Measurements from ENCODE around the gene SFPQ. TPM values are rescaled to one million over a fixed set of nuclear protein-coding genes. Genes with fewer than 3 reads are reported as not detected.

SFPQ gene
- total RNA-seq, 6 donors from 2014 or later, result 154 to 526 (median 209) TPM

- Histone ChIP-seq H3K36me3 (peaks cover 44 to 100% (median 85%) of the 10 kb centered on the region in 4 donors), H3K27ac (no peak overlapping the region), H3K4me1 (peaks cover 14 to 54% (median 34%) of the 10 kb centered on the region in 4 donors), H3K4me3 (no peak overlapping the region), H3K9me3 (no peaks in the 10 kb centered on the region), H3K27me3 (no peaks in the 10 kb centered on the region)
- no peak for DNase-seq
- 59 to 63% methylated on average over 1 of the region's 1 CpG for WGBS, 2 donors
- ATAC-seq (ENCODE audit: low FRiP score in 2 of 2), result no peak
- TF ChIP-seq CTCF (IDR thresholded peaks at IDR 0.05) (no peak), POLR2AphosphoS5 (IDR thresholded peaks at IDR 0.05) (no peak), POLR2A (IDR thresholded peaks at IDR 0.05) (no peak), EP300 (IDR thresholded peaks at IDR 0.05) (no peak)
These were observed 13.0 kb downstream of the SFPQ start for GRCh38 chr1:35179908-35180307.

GRCh38 chr1:35178874-35179380, 14.0 kb downstream of the SFPQ start:
- Histone ChIP-seq H3K27me3 (no peaks in the 10 kb centered on the region), H3K36me3 (peaks cover 35 to 95% (median 77%) of the 10 kb centered on the region in 4 donors), H3K4me1 (peaks cover 14 to 59% (median 32%) of the 10 kb centered on the region in 4 donors), H3K9me3 (no peaks in the 10 kb centered on the region), H3K27ac (no peak overlapping the region), H3K4me3 (no peak overlapping the region)
- 51 to 61% methylated on average over 2 of the region's 2 CpGs for WGBS, 2 donors
- ATAC-seq (ENCODE audit: low FRiP score in 2 of 2), result no peak
- DNase-seq, result no peak
- TF ChIP-seq CTCF (IDR thresholded peaks at IDR 0.05), result no peak
- no peak for TF ChIP-seq EP300 (IDR thresholded peaks at IDR 0.05)
- no peak for TF ChIP-seq POLR2AphosphoS5 (IDR thresholded peaks at IDR 0.05)
- TF ChIP-seq POLR2A (IDR thresholded peaks at IDR 0.05), result no peak

- Histone ChIP-seq H3K4me1 (peaks cover 9 to 57% (median 27%) of the 10 kb centered on the region in 4 donors), H3K9me3 (no peaks in the 10 kb centered on the region), H3K4me3 (no peak overlapping the region), H3K36me3 (peaks cover 31 to 88% (median 70%) of the 10 kb centered on the region in 4 donors), H3K27me3 (no peaks in the 10 kb centered on the region), H3K27ac (no peak overlapping the region)
- 66 to 76% methylated on average over 2 of the region's 2 CpGs for WGBS, 2 donors
- ATAC-seq (ENCODE audit: low FRiP score in 2 of 2) (no peak), DNase-seq (no peak)
- no peak for TF ChIP-seq POLR2A (IDR thresholded peaks at IDR 0.05)
- no peak for TF ChIP-seq EP300 (IDR thresholded peaks at IDR 0.05)
- TF ChIP-seq CTCF (IDR thresholded peaks at IDR 0.05), result no peak
These were observed 14.7 kb downstream of the SFPQ start for GRCh38 chr1:35178295-35178695.

GRCh38 chr1:35177237-35177786, 15.6 kb downstream of the SFPQ start:
- H3K36me3 ChIP-seq, result peaks cover 31 to 78% (median 60%) of the 10 kb centered on the region in 4 donors
- no peaks in the 10 kb centered on the region for H3K27me3 ChIP-seq
- H3K4me3 ChIP-seq, result no peak overlapping the region
- H3K9me3 ChIP-seq, result no peaks in the 10 kb centered on the region
- TF ChIP-seq POLR2A (IDR thresholded peaks at IDR 0.05) (no peak), CTCF (IDR thresholded peaks at IDR 0.05) (no peak), POLR2AphosphoS5 (IDR thresholded peaks at IDR 0.05) (no peak), EP300 (IDR thresholded peaks at IDR 0.05) (no peak)
- 86 to 94% methylated on average over 4 of the region's 4 CpGs for WGBS, 2 donors
- ATAC-seq (ENCODE audit: low FRiP score in 2 of 2) (no peak), DNase-seq (no peak)
- H3K27ac ChIP-seq, result no peak overlapping the region
- H3K4me1 ChIP-seq, result peaks cover 5 to 47% (median 17%) of the 10 kb centered on the region in 4 donors

- H3K4me1 ChIP-seq, result peaks cover 5 to 30% (median 9%) of the 10 kb centered on the region in 4 donors
- no peaks in the 10 kb centered on the region for H3K27me3 ChIP-seq
- ATAC-seq (ENCODE audit: low FRiP score in 2 of 2) (no peak), DNase-seq (no peak)
- H3K36me3 ChIP-seq, result peaks cover 29 to 61% (median 48%) of the 10 kb centered on the region in 4 donors
- H3K9me3 ChIP-seq, result no peaks in the 10 kb centered on the region
- TF ChIP-seq EP300 (IDR thresholded peaks at IDR 0.05), result no peak
- no peak for TF ChIP-seq POLR2AphosphoS5 (IDR thresholded peaks at IDR 0.05)
- TF ChIP-seq CTCF (IDR thresholded peaks at IDR 0.05), result no peak
- no peak for TF ChIP-seq POLR2A (IDR thresholded peaks at IDR 0.05)
- WGBS, 2 donors, result 96 to 100% methylated on average over 1 of the region's 1 CpG
- no peak overlapping the region for H3K27ac ChIP-seq
- no peak overlapping the region for H3K4me3 ChIP-seq
These were observed 17.3 kb downstream of the SFPQ start for GRCh38 chr1:35175602-35176001.

Data from upper lobe of left lung (tissue), 6 donors.